HEK293 (cell line): ENCODE measurements around the gene MTMR8.

Experiments used
- CTCF ChIA-PET: fragments of 350-600 bp; formaldehyde crosslinking; extraction: SDS; loops from one replicate; lab custom pipeline; 2021; ENCODE audit warnings: antibody characterized with exemption; lab: Yijun Ruan, JAX
- POLR2A ChIA-PET: fragments of 300-600 bp; formaldehyde crosslinking; extraction: SDS; loops from one replicate; lab custom pipeline; 2020; ENCODE audit warnings: antibody characterized with exemption, inconsistent platforms; lab: Yijun Ruan, JAX
- H3K27ac ChIP-seq: fragments of 200-500 bp; sonication (Bioruptor generic); 2 replicates; pipeline ENCODE4 v1.5.1; 2014; ENCODE audit warnings: low read depth, low read length, control low read depth, inconsistent platforms; ENCODE audit errors: extremely low read depth
- H3K36me3 ChIP-seq, 2 experiments: fragments of 200-500 bp in 1 of 2; sonication (Bioruptor generic) in 1 of 2; 1 replicate in 1 of 2; 2 replicates in 1 of 2; pipeline ENCODE4 v1.5.1; 2014 to 2017; ENCODE audit warnings: inconsistent platforms in 2 of 2, low read length in 2 of 2; ENCODE audit not compliant: control insufficient read depth in 2 of 2, insufficient read depth in 1 of 2
- H3K4me1 ChIP-seq: fragments of 200-500 bp; sonication (Bioruptor generic); 2 replicates; pipeline ENCODE4 v1.5.1; 2014; ENCODE audit warnings: mild to moderate bottlenecking, low read length, inconsistent platforms; ENCODE audit not compliant: control insufficient read depth, insufficient read depth
- H3K4me3 ChIP-seq: 2 replicates; pipeline ENCODE4 v1.5.1; 2011; ENCODE audit warnings: low read depth, mild to moderate bottlenecking, control low read depth, low read length, moderate library complexity
- H3K9me3 ChIP-seq: fragments of 200-500 bp; sonication (Bioruptor generic); 2 replicates; pipeline ENCODE4 v1.5.1; 2014; ENCODE audit warnings: low read depth, low read length, inconsistent platforms; ENCODE audit not compliant: control insufficient read depth, insufficient read depth
- EGR2 ChIP-seq: fragments of 450-650 bp; formaldehyde crosslinking; IDR thresholded peaks from 2 replicates; pipeline ENCODE4 v1.5.1; 2016; ENCODE audit warnings: low read depth, missing biosample characterization, missing genetic modification characterization
- GLIS1 ChIP-seq: fragments of 450-650 bp; formaldehyde crosslinking; IDR thresholded peaks from 2 replicates; pipeline ENCODE4 v1.5.1; 2016; ENCODE audit warnings: missing biosample characterization, missing genetic modification characterization
- MYNN ChIP-seq: fragments of 450-650 bp; formaldehyde crosslinking; IDR thresholded peaks from 2 replicates; pipeline ENCODE4 v1.5.1; 2016; ENCODE audit warnings: missing biosample characterization, missing genetic modification characterization, borderline replicate concordance
- ZBTB17 ChIP-seq: fragments of 450-650 bp; formaldehyde crosslinking; IDR thresholded peaks from 2 replicates; pipeline ENCODE4 v1.5.1; 2016; ENCODE audit warnings: missing biosample characterization, missing genetic modification characterization
- ZBTB26 ChIP-seq: fragments of 450-650 bp; formaldehyde crosslinking; optimal IDR thresholded peaks from 2 replicates; pipeline ENCODE3; 2016; ENCODE audit warnings: missing biosample characterization, mild to moderate bottlenecking, missing genetic modification characterization
- ZBTB49 ChIP-seq: fragments of 450-650 bp; formaldehyde crosslinking; IDR thresholded peaks from 2 replicates; pipeline ENCODE4 v1.5.1; 2016; ENCODE audit warnings: missing biosample characterization, missing genetic modification characterization, low read depth
- ZBTB7A ChIP-seq: fragments of 450-650 bp; formaldehyde crosslinking; IDR thresholded peaks from 2 replicates; pipeline ENCODE4 v1.5.1; 2016; ENCODE audit warnings: low read depth, missing biosample characterization, missing genetic modification characterization
- ZEB2 ChIP-seq: fragments of 450-650 bp; formaldehyde crosslinking; IDR thresholded peaks from 2 replicates; pipeline ENCODE4 v1.5.1; 2016; ENCODE audit warnings: missing biosample characterization, missing genetic modification characterization
- ZIC2 ChIP-seq: fragments of 450-650 bp; formaldehyde crosslinking; IDR thresholded peaks from 2 replicates; pipeline ENCODE4 v1.5.1; 2016; ENCODE audit warnings: missing biosample characterization, missing genetic modification characterization
- ZNF16 ChIP-seq: fragments of 450-650 bp; formaldehyde crosslinking; IDR thresholded peaks from 2 replicates; pipeline ENCODE4 v1.5.1; 2016; ENCODE audit warnings: low read depth, missing biosample characterization, missing genetic modification characterization
- ZNF311 ChIP-seq: fragments of 450-650 bp; formaldehyde crosslinking; IDR thresholded peaks from 2 replicates; pipeline ENCODE4 v1.5.1; 2017; ENCODE audit warnings: missing biosample characterization, missing genetic modification characterization, borderline replicate concordance
- ZNF350 ChIP-seq: fragments of 450-650 bp; formaldehyde crosslinking; IDR thresholded peaks from 2 replicates; pipeline ENCODE4 v1.5.0; 2017; ENCODE audit warnings: missing biosample characterization, mild to moderate bottlenecking, missing genetic modification characterization
- ZNF37A ChIP-seq: fragments of 450-650 bp; IDR thresholded peaks from 2 replicates; pipeline ENCODE4 v1.5.1; 2018; ENCODE audit warnings: missing biosample characterization, missing genetic modification characterization
- ZNF423 ChIP-seq: fragments of 450-650 bp; formaldehyde crosslinking; IDR thresholded peaks from 2 replicates; pipeline ENCODE4 v1.5.1; 2016; ENCODE audit warnings: missing biosample characterization, missing genetic modification characterization
- ZNF433 ChIP-seq: fragments of 450-650 bp; formaldehyde crosslinking; IDR thresholded peaks from 2 replicates; pipeline ENCODE4 v1.5.1; 2016; ENCODE audit warnings: missing biosample characterization, missing genetic modification characterization, low read depth
- ZNF514 ChIP-seq: fragments of 450-650 bp; formaldehyde crosslinking; IDR thresholded peaks from 2 replicates; pipeline ENCODE4 v1.5.1; 2016; ENCODE audit warnings: missing biosample characterization, missing genetic modification characterization
- ZNF521 ChIP-seq: fragments of 450-650 bp; formaldehyde crosslinking; IDR thresholded peaks from 2 replicates; pipeline ENCODE4 v1.5.1; 2017; ENCODE audit warnings: missing biosample characterization, mild to moderate bottlenecking, missing genetic modification characterization
- ZNF571 ChIP-seq: fragments of 450-650 bp; formaldehyde crosslinking; IDR thresholded peaks from 2 replicates; pipeline ENCODE4 v1.5.0; 2017; ENCODE audit warnings: missing biosample characterization, missing genetic modification characterization
- ZNF580 ChIP-seq: fragments of 450-650 bp; formaldehyde crosslinking; IDR thresholded peaks from 2 replicates; pipeline ENCODE4 v1.5.1; 2016; ENCODE audit warnings: missing biosample characterization, missing genetic modification characterization
- ZNF596 ChIP-seq: fragments of 450-650 bp; IDR thresholded peaks from 2 replicates; pipeline ENCODE4 v1.5.0; 2018; ENCODE audit warnings: missing biosample characterization, mild to moderate bottlenecking, missing genetic modification characterization, moderate library complexity
- ZNF621 ChIP-seq: fragments of 450-650 bp; formaldehyde crosslinking; IDR thresholded peaks from 2 replicates; pipeline ENCODE4 v1.5.1; 2017; ENCODE audit warnings: missing biosample characterization, missing genetic modification characterization
- ZNF670 ChIP-seq: fragments of 450-650 bp; formaldehyde crosslinking; IDR thresholded peaks from 2 replicates; pipeline ENCODE4 v1.5.1; 2016; ENCODE audit warnings: missing biosample characterization, missing genetic modification characterization, low read depth
- ZNF701 ChIP-seq: fragments of 450-650 bp; formaldehyde crosslinking; IDR thresholded peaks from 2 replicates; pipeline ENCODE4 v1.5.1; 2016; ENCODE audit warnings: missing biosample characterization, missing genetic modification characterization
- ZNF76 ChIP-seq: fragments of 450-650 bp; formaldehyde crosslinking; IDR thresholded peaks from 2 replicates; pipeline ENCODE4; 2016; ENCODE audit warnings: low read depth, missing biosample characterization, missing genetic modification characterization, borderline replicate concordance
- ZNF830 ChIP-seq: fragments of 450-650 bp; IDR thresholded peaks from 2 replicates; pipeline ENCODE4 v1.5.0; 2018; ENCODE audit warnings: missing biosample characterization, missing genetic modification characterization, low read depth, mild to moderate bottlenecking, moderate library complexity
- TF ChIP-seq, protein P1 (sequence below): fragments of 450-650 bp; formaldehyde crosslinking; IDR thresholded peaks from 2 replicates; pipeline ENCODE4 v1.5.1; 2016; ENCODE audit warnings: missing biosample characterization, missing genetic modification characterization, borderline replicate concordance

The MTMR8 gene

GRCh38 chrX:64377753-64378152, 17.5 kb downstream of the MTMR8 start:
- no peaks in the 10 kb centered on the region; the same call in 1 of the 2 replicates for H3K9me3 ChIP-seq

DNA sequence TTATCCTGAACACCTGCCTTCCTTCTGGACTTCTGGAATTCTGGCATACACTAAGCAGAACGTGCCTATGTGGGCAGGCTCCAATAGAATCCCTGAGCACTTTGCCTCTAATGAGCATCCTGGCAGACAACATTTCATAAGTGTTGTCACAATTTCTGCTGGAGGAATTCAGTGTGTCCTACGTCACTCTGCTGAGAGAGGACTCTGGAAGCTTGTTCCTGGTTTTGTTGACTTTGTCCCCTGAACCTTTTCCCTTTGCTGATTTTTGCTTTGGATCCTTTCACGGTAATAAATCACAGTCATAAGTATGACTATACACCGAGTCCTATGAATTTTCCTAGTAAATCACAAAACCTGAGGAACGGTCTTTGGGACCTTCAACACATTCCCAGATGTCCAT, 43.2 kb downstream of the MTMR8 start:
- POLR2A ChIA-PET, result no interaction called here
- no peak overlapping the region for H3K4me3 ChIP-seq
- H3K27ac ChIP-seq, result no peak overlapping the region
- no peak for TF ChIP-seq ZNF701
- TF ChIP-seq, all 188 proteins: peak for 0
- CTCF ChIA-PET, result no interaction called here
- H3K9me3 ChIP-seq, result peaks cover 2% of the 10 kb centered on the region
- no peaks in the 10 kb centered on the region for H3K36me3 ChIP-seq
- H3K4me1 ChIP-seq, result no peaks in the 10 kb centered on the region

More at GRCh38 chrX:64377753-64378152, 17.5 kb downstream of the MTMR8 start:
- H3K4me3 ChIP-seq, result no peak overlapping the region
- POLR2A ChIA-PET, result no interaction called here
- H3K4me1 ChIP-seq, result no peaks in the 10 kb centered on the region
- H3K36me3 ChIP-seq, result no peaks in the 10 kb centered on the region
- CTCF ChIA-PET, result no interaction called here
- TF ChIP-seq ZNF16 (tag by site-specific recombination) (no peak), ZNF514 (tag by site-specific recombination) (no peak), ZIC2 (no peak), ZNF311 (no peak), ZNF76 (tag by site-specific recombination) (no peak), ZNF571 (tag by site-specific recombination) (no peak), ZNF423 (tag by site-specific recombination) (no peak), ZNF37A (no peak), ZNF830 (no peak), ZNF350 (tag by site-specific recombination) (no peak)
- TF ChIP-seq, protein P1, sequence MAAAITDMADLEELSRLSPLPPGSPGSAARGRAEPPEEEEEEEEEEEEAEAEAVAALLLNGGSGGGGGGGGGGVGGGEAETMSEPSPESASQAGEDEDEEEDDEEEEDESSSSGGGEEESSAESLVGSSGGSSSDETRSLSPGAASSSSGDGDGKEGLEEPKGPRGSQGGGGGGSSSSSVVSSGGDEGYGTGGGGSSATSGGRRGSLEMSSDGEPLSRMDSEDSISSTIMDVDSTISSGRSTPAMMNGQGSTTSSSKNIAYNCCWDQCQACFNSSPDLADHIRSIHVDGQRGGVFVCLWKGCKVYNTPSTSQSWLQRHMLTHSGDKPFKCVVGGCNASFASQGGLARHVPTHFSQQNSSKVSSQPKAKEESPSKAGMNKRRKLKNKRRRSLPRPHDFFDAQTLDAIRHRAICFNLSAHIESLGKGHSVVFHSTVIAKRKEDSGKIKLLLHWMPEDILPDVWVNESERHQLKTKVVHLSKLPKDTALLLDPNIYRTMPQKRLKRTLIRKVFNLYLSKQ (tag by site-specific recombination), result no peak
- no peak overlapping the region for H3K27ac ChIP-seq

GRCh38 chrX:64350521-64350920, 44.7 kb downstream of the MTMR8 start:
- Histone ChIP-seq H3K36me3 (no peaks in the 10 kb centered on the region), H3K27ac (no peak overlapping the region), H3K4me3 (no peak overlapping the region), H3K4me1 (no peaks in the 10 kb centered on the region), H3K9me3 (peaks cover 2% of the 10 kb centered on the region)
- TF ChIP-seq EGR2 (no peak), ZNF521 (no peak), ZBTB26 (tag by site-specific recombination) (no peak), ZNF580 (no peak), ZNF701 (no peak), ZBTB7A (tag by site-specific recombination) (no peak), MYNN (tag by site-specific recombination) (no peak), ZBTB17 (no peak), ZNF670 (tag by site-specific recombination) (no peak), GLIS1 (tag by site-specific recombination) (no peak), ZNF596 (no peak), ZNF433 (tag by site-specific recombination) (no peak), ZBTB49 (tag by site-specific recombination) (no peak), ZEB2 (no peak), ZNF621 (tag by site-specific recombination) (no peak)
- ChIA-PET CTCF (no interaction called here), POLR2A (no interaction called here)
